ENCODE measurements around the gene NEUROD1. TPM values are rescaled to one million over a fixed set of nuclear protein-coding genes. Genes with fewer than 3 reads are reported as not detected.
A peak's percentile ranks its signal among the peaks of the same experiment; 100 is the strongest.

Gene NEUROD1
- total and polyA plus RNA-seq, 7 experiments from 2014 or later: not detected

GRCh38 chr2:181680937-181681811, 857 bp upstream of the NEUROD1 start:
- no peaks in the 10 kb centered on the region for H3K9me3 ChIP-seq (ENCODE audit: control insufficient read depth in 2 of 3, low read length in 3 of 3)
- peaks cover 86 to 94% (median 89%) of the 10 kb centered on the region in 5 donors for H3K27me3 Mint-ChIP-seq
- ATAC-seq (no peak), DNase-seq (no peak)
- H3K4me1 Mint-ChIP-seq: peaks cover 35 to 68% (median 53%) of the 10 kb centered on the region in 7 donors
- H3K27me3 ChIP-seq (ENCODE audit: control insufficient read depth in 2 of 2, insufficient read depth in 2 of 2, low read length in 2 of 2): peaks cover 23 to 44% of the 10 kb centered on the region in 2 donors
- CTCF ChIA-PET: no interaction called here
- no peak overlapping the region for H3K27ac ChIP-seq (ENCODE audit: low read depth, low read length)
- H3K9me3 Mint-ChIP-seq: peaks cover 7 to 29% (median 18%) of the 10 kb centered on the region in 11 donors
- peaks cover 0 to 24% of the 10 kb centered on the region in 2 donors for H3K4me1 ChIP-seq (ENCODE audit: control insufficient read depth in 2 of 2, insufficient read depth in 2 of 2, low read length in 2 of 2)
- peak overlapping the region; percentile 37 for H3K4me3 ChIP-seq (ENCODE audit: low read length)
- H3K4me3 Mint-ChIP-seq: peak overlapping the region; percentile 51 to 85 (median 77)
- peak overlapping the region in 1 of 9 donors; percentile 59 for H3K27ac Mint-ChIP-seq
- intact Hi-C loops (cut with micrococcal nuclease): loop anchor here in 1 of 2 donors (5.0 kb wide), 1 partner anchor 109 kb away; no protein-coding TSS in a partner anchor
- H3K36me3 ChIP-seq (ENCODE audit: control insufficient read depth in 2 of 3, insufficient read depth in 3 of 3, low read length in 3 of 3): no peaks in the 10 kb centered on the region
- peaks cover 0 to 16% (median 9%) of the 10 kb centered on the region in 5 donors for H3K36me3 Mint-ChIP-seq
- POLR2A ChIA-PET: no interaction called here

- Mint-ChIP-seq H3K4me1 (peaks cover 29 to 62% (median 49%) of the 10 kb centered on the region in 7 donors), H3K4me3 (peak overlapping the region in 2 of 10 donors; percentile 56 to 81), H3K9me3 (peaks cover 3 to 29% (median 17%) of the 10 kb centered on the region in 11 donors), H3K27me3 (peaks cover 82 to 87% (median 83%) of the 10 kb centered on the region in 5 donors), H3K36me3 (peaks cover 0 to 16% (median 6%) of the 10 kb centered on the region in 5 donors), H3K27ac (peak overlapping the region in 2 of 9 donors; percentile 23 to 79)
- no peak for ATAC-seq
- peaks cover 20 to 43% of the 10 kb centered on the region in 2 donors for H3K27me3 ChIP-seq (ENCODE audit: control insufficient read depth in 2 of 2, insufficient read depth in 2 of 2, low read length in 2 of 2)
- intact Hi-C loops (cut with micrococcal nuclease): no loop called here
- H3K9me3 ChIP-seq (ENCODE audit: control insufficient read depth in 2 of 3, low read length in 3 of 3): no peaks in the 10 kb centered on the region
- H3K27ac ChIP-seq (ENCODE audit: low read depth, low read length): no peak overlapping the region
- ChIA-PET CTCF (interaction anchor here (0.7 kb wide), 1 partner anchor 576 kb away, joined by 3 read pairs; no protein-coding TSS in a partner anchor), POLR2A (no interaction called here)
- peaks cover 0 to 24% of the 10 kb centered on the region in 2 donors for H3K4me1 ChIP-seq (ENCODE audit: control insufficient read depth in 2 of 2, insufficient read depth in 2 of 2, low read length in 2 of 2)
- H3K36me3 ChIP-seq (ENCODE audit: control insufficient read depth in 2 of 3, insufficient read depth in 3 of 3, low read length in 3 of 3): no peaks in the 10 kb centered on the region
- no peak for DNase-seq
- H3K4me3 ChIP-seq (ENCODE audit: low read length): no peak overlapping the region
Observed at GRCh38 chr2:181679544-181679979, 755 bp downstream of the NEUROD1 start.

- Histone ChIP-seq H3K4me3 (ENCODE audit: low read length) (no peak overlapping the region), H3K4me1 (ENCODE audit: control insufficient read depth in 2 of 2, insufficient read depth in 2 of 2, low read length in 2 of 2) (peaks cover 0 to 24% of the 10 kb centered on the region in 2 donors), H3K27ac (ENCODE audit: low read depth, low read length) (no peak overlapping the region), H3K9me3 (ENCODE audit: control insufficient read depth in 2 of 3, low read length in 3 of 3) (no peaks in the 10 kb centered on the region), H3K27me3 (ENCODE audit: control insufficient read depth in 2 of 2, insufficient read depth in 2 of 2, low read length in 2 of 2) (peaks cover 18 to 40% of the 10 kb centered on the region in 2 donors), H3K36me3 (ENCODE audit: control insufficient read depth in 2 of 3, insufficient read depth in 3 of 3, low read length in 3 of 3) (no peaks in the 10 kb centered on the region)
- Mint-ChIP-seq H3K4me3 (peak overlapping the region in 3 of 10 donors; percentile 13 to 61 (median 56)), H3K27me3 (peaks cover 83 to 86% (median 85%) of the 10 kb centered on the region in 5 donors), H3K27ac (peak overlapping the region in 4 of 9 donors; percentile 23 to 79 (median 42)), H3K36me3 (peaks cover 0 to 16% (median 6%) of the 10 kb centered on the region in 5 donors), H3K4me1 (peaks cover 27 to 58% (median 46%) of the 10 kb centered on the region in 7 donors), H3K9me3 (peaks cover 3 to 29% (median 17%) of the 10 kb centered on the region in 11 donors)
- CTCF ChIA-PET: no interaction called here
- DNase-seq (no peak), ATAC-seq (no peak)
- intact Hi-C loops (cut with micrococcal nuclease): no loop called here
- POLR2A ChIA-PET: no interaction called here
Observed at GRCh38 chr2:181678861-181679543, 1.3 kb downstream of the NEUROD1 start.

- H3K36me3 ChIP-seq (ENCODE audit: control insufficient read depth in 2 of 3, insufficient read depth in 3 of 3, low read length in 3 of 3): no peaks in the 10 kb centered on the region
- H3K4me1 ChIP-seq (ENCODE audit: control insufficient read depth in 2 of 2, insufficient read depth in 2 of 2, low read length in 2 of 2): peaks cover 0 to 23% of the 10 kb centered on the region in 2 donors
- CTCF ChIA-PET: no interaction called here
- Mint-ChIP-seq H3K9me3 (peaks cover 3 to 29% (median 17%) of the 10 kb centered on the region in 11 donors), H3K27ac (peak overlapping the region in 4 of 9 donors; percentile 66 to 90 (median 79)), H3K4me1 (peaks cover 24 to 50% (median 42%) of the 10 kb centered on the region in 7 donors), H3K36me3 (peaks cover 0 to 16% (median 6%) of the 10 kb centered on the region in 5 donors), H3K27me3 (peaks cover 78 to 81% (median 79%) of the 10 kb centered on the region in 5 donors), H3K4me3 (peak overlapping the region in 7 of 10 donors; percentile 3 to 64 (median 38))
- POLR2A ChIA-PET: no interaction called here
- no peaks in the 10 kb centered on the region for H3K9me3 ChIP-seq (ENCODE audit: control insufficient read depth in 2 of 3, low read length in 3 of 3)
- no peak overlapping the region for H3K27ac ChIP-seq (ENCODE audit: low read depth, low read length)
- ATAC-seq (peak; percentile 87), DNase-seq (peak; percentile 23 to 73 (median 51))
- intact Hi-C loops (cut with micrococcal nuclease): no loop called here
- H3K4me3 ChIP-seq (ENCODE audit: low read length): no peak overlapping the region
- H3K27me3 ChIP-seq (ENCODE audit: control insufficient read depth in 2 of 2, insufficient read depth in 2 of 2, low read length in 2 of 2): peaks cover 18 to 43% of the 10 kb centered on the region in 2 donors
Observed at GRCh38 chr2:181677912-181678586, 2.3 kb downstream of the NEUROD1 start.

GRCh38 chr2:181675254-181675653, 5.1 kb downstream of the NEUROD1 start:
- H3K9me3 Mint-ChIP-seq: peaks cover 3 to 29% (median 14%) of the 10 kb centered on the region in 11 donors
- intact Hi-C loops (cut with micrococcal nuclease): no loop called here
- Histone ChIP-seq H3K9me3 (ENCODE audit: control insufficient read depth in 2 of 3, low read length in 3 of 3) (no peaks in the 10 kb centered on the region), H3K27ac (ENCODE audit: low read depth, low read length) (no peak overlapping the region), H3K27me3 (ENCODE audit: control insufficient read depth in 2 of 2, insufficient read depth in 2 of 2, low read length in 2 of 2) (peaks cover 12 to 16% of the 10 kb centered on the region in 2 donors), H3K4me3 (ENCODE audit: low read length) (no peak overlapping the region), H3K4me1 (ENCODE audit: control insufficient read depth in 2 of 2, insufficient read depth in 2 of 2, low read length in 2 of 2) (no peaks in the 10 kb centered on the region), H3K36me3 (ENCODE audit: control insufficient read depth in 2 of 3, insufficient read depth in 3 of 3, low read length in 3 of 3) (no peaks in the 10 kb centered on the region)
- no peak for DNase-seq
- H3K4me1 Mint-ChIP-seq: peaks cover 0 to 29% (median 16%) of the 10 kb centered on the region in 7 donors
- ChIA-PET CTCF (no interaction called here), POLR2A (no interaction called here)
- H3K4me3 Mint-ChIP-seq: no peak overlapping the region
- H3K27me3 Mint-ChIP-seq: peaks cover 59 to 66% (median 62%) of the 10 kb centered on the region in 5 donors
- no peak overlapping the region for H3K27ac Mint-ChIP-seq
- ATAC-seq: no peak
- peaks cover 0 to 10% (median 1%) of the 10 kb centered on the region in 5 donors for H3K36me3 Mint-ChIP-seq

GRCh38 chr2:181674461-181674860, 5.9 kb downstream of the NEUROD1 start:
- no peak overlapping the region for H3K27ac ChIP-seq (ENCODE audit: low read depth, low read length)
- ATAC-seq (no peak), DNase-seq (no peak)
- Mint-ChIP-seq H3K4me3 (no peak overlapping the region), H3K9me3 (peaks cover 3 to 23% (median 14%) of the 10 kb centered on the region in 11 donors), H3K27ac (no peak overlapping the region), H3K36me3 (peaks cover 0 to 9% (median 1%) of the 10 kb centered on the region in 5 donors), H3K4me1 (peaks cover 0 to 23% (median 12%) of the 10 kb centered on the region in 7 donors), H3K27me3 (peaks cover 53 to 60% (median 54%) of the 10 kb centered on the region in 5 donors)
- ChIA-PET POLR2A (no interaction called here), CTCF (no interaction called here)
- H3K4me1 ChIP-seq (ENCODE audit: control insufficient read depth in 2 of 2, insufficient read depth in 2 of 2, low read length in 2 of 2): no peaks in the 10 kb centered on the region
- peaks cover 4 to 10% of the 10 kb centered on the region in 2 donors for H3K27me3 ChIP-seq (ENCODE audit: control insufficient read depth in 2 of 2, insufficient read depth in 2 of 2, low read length in 2 of 2)
- no peaks in the 10 kb centered on the region for H3K36me3 ChIP-seq (ENCODE audit: control insufficient read depth in 2 of 3, insufficient read depth in 3 of 3, low read length in 3 of 3)
- intact Hi-C loops (cut with micrococcal nuclease): no loop called here
- H3K4me3 ChIP-seq (ENCODE audit: low read length): no peak overlapping the region
- H3K9me3 ChIP-seq (ENCODE audit: control insufficient read depth in 2 of 3, low read length in 3 of 3): no peaks in the 10 kb centered on the region

Data from naive thymus-derived CD4-positive, alpha-beta T cell (primary cell).